ENCODE data around the gene ASGR2.

- no peak for TF ChIP-seq CTCF (conservative IDR thresholded peaks at IDR 0.05; ENCODE audit: low read length)
- TF ChIP-seq EZH2phosphoT487 (IDR thresholded peaks at IDR 0.05; ENCODE audit: borderline replicate concordance, low read depth, low read length) = no peak
These were observed 55.7 kb downstream of the ASGR2 start for GRCh38 chr17:7058831-7059447.
